Endothelial cell of umbilical vein (primary cell): ENCODE data around the gene MAP2K7.
A peak's percentile ranks its signal among the peaks of the same experiment; 100 is the strongest.

Experiments used
- CTCF ChIP-seq, 2 donors: IDR thresholded peaks; 1 replicate in 1 of 2; 2 replicates in 1 of 2; pipeline ENCODE4 v1.5.1; 2011; ENCODE audit warnings: low read length in 2 of 2, mild to moderate bottlenecking in 2 of 2, moderate library complexity in 2 of 2, control low read depth in 1 of 2, inconsistent platforms in 1 of 2, low read depth in 1 of 2; ENCODE audit not compliant: insufficient read depth in 1 of 2; ENCODE audit errors: extremely low read depth in 1 of 2
- EZH2 ChIP-seq: IDR thresholded peaks from 2 replicates; pipeline ENCODE4 v1.6.1; 2012; ENCODE audit warnings: borderline replicate concordance, low read depth, mild to moderate bottlenecking, moderate library complexity, low read length, inconsistent platforms; ENCODE audit not compliant: severe bottlenecking
- FOS ChIP-seq: IDR thresholded peaks from 2 replicates; pipeline ENCODE4 v1.6.1; 2011; ENCODE audit warnings: mild to moderate bottlenecking, low read length, moderate library complexity, borderline replicate concordance; ENCODE audit not compliant: insufficient read depth
- JUN ChIP-seq: IDR thresholded peaks from 2 replicates; pipeline ENCODE4 v1.6.1; 2011; ENCODE audit warnings: borderline replicate concordance, low read depth; ENCODE audit not compliant: insufficient read length, insufficient read depth
- MAX ChIP-seq: IDR thresholded peaks from 2 replicates; pipeline ENCODE4 v1.6.1; 2011; ENCODE audit not compliant: insufficient read depth, insufficient read length
- MYC ChIP-seq: IDR thresholded peaks from one replicate; pipeline ENCODE4 v1.6.1; 2011; ENCODE audit warnings: mild to moderate bottlenecking, low read depth, low read length
- POLR2A ChIP-seq: IDR thresholded peaks from 2 replicates; pipeline ENCODE4 v1.6.1; 2012; ENCODE audit warnings: low read depth, mild to moderate bottlenecking, control low read depth, low read length
- POLR2AphosphoS5 ChIP-seq: IDR thresholded peaks from 2 replicates; pipeline ENCODE4 v1.6.1; 2012; ENCODE audit warnings: low read depth, mild to moderate bottlenecking, control low read depth, low read length, moderate library complexity; ENCODE audit not compliant: insufficient read depth

- TF ChIP-seq CTCF (IDR thresholded peaks at IDR 0.05; ENCODE audit: extremely low read depth in 1 of 2, insufficient read depth in 1 of 2, low read depth in 1 of 2, low read length in 2 of 2): no peak
- TF ChIP-seq POLR2A: no peak
- TF ChIP-seq MAX: no peak
- no peak for TF ChIP-seq EZH2
- TF ChIP-seq MYC: no peak
- TF ChIP-seq FOS: no peak
- peak; percentile 21 for TF ChIP-seq POLR2AphosphoS5
- TF ChIP-seq JUN: no peak
Measured at GRCh38 chr19:7921302-7921966, 17.8 kb downstream of the MAP2K7 start.
